ENCODE results near the gene UGT1A3.

GRCh38 chr2:233713262-233713615 lies 15.6 kb upstream of the UGT1A3 start:
- TF ChIP-seq CTCF (IDR thresholded peaks at IDR 0.05) = no peak
- TF ChIP-seq POLR2A (IDR thresholded peaks at IDR 0.05) = no peak
